HepG2 (cell line): ENCODE results near the gene PLS1. TPM values are rescaled to one million over a fixed set of nuclear protein-coding genes. Genes with fewer than 3 reads are reported as not detected.

Experiments used
- ARID5B ChIP-seq: IDR thresholded peaks from 2 replicates; pipeline ENCODE4 v1.4.0; 2020; ENCODE audit warnings: mild to moderate bottlenecking, missing genetic modification reagents
- ARNTL ChIP-seq: sonication (generic); formaldehyde crosslinking; IDR thresholded peaks from 2 replicates; pipeline ENCODE4 v1.4.0; 2020; ENCODE audit warnings: mild to moderate bottlenecking, missing genetic modification reagents
- DRAP1 ChIP-seq: IDR thresholded peaks from 2 replicates; pipeline ENCODE4 v1.6.1; 2016; ENCODE audit warnings: missing genetic modification reagents, missing compliant biosample characterization
- EHMT2 ChIP-seq: fragments of 200-600 bp; sonication (generic); IDR thresholded peaks from 2 replicates; pipeline ENCODE4 v1.7.0; 2017; ENCODE audit warnings: antibody characterized with exemption, low read depth, low read length, borderline replicate concordance
- GLMP ChIP-seq: sonication (generic); formaldehyde crosslinking; IDR thresholded peaks from 2 replicates; pipeline ENCODE4 v1.9.0; 2021; ENCODE audit warnings: missing genetic modification reagents, mild to moderate bottlenecking, borderline replicate concordance
- HNRNPL ChIP-seq: fragments of 200-400 bp; formaldehyde crosslinking; IDR thresholded peaks from 2 replicates; pipeline ENCODE4 v1.6.1; 2017; ENCODE audit warnings: mild to moderate bottlenecking, low read depth, low read length
- MAZ ChIP-seq, 2 experiments: sonication (generic) in 1 of 2; formaldehyde crosslinking in 1 of 2; IDR thresholded peaks; 2 replicates each; pipeline versions ENCODE4 v1.5.0 to v1.6.1; 2012 to 2020; ENCODE audit warnings: low read depth in 2 of 2, mild to moderate bottlenecking in 2 of 2, borderline replicate concordance in 1 of 2, improper control_type of control experiment in 1 of 2, low read length in 1 of 2, missing genetic modification reagents in 1 of 2, moderate library complexity in 1 of 2
- MLXIP ChIP-seq: sonication (generic); formaldehyde crosslinking; IDR thresholded peaks from 2 replicates; pipeline ENCODE4 v1.9.0; 2021; ENCODE audit warnings: missing genetic modification reagents, borderline replicate concordance
- NKX3-1 ChIP-seq: sonication (generic); formaldehyde crosslinking; IDR thresholded peaks from 2 replicates; pipeline ENCODE4 v1.5.0; 2020; ENCODE audit warnings: missing genetic modification reagents
- RFX3 ChIP-seq: IDR thresholded peaks from 2 replicates; pipeline ENCODE4 v1.6.1; 2016; ENCODE audit warnings: missing biosample characterization, missing genetic modification reagents
- RXRA ChIP-seq: sonication (generic); formaldehyde crosslinking; IDR thresholded peaks from 2 replicates; pipeline ENCODE4 v1.5.1; 2020; ENCODE audit warnings: missing genetic modification reagents
- SMARCC2 ChIP-seq: fragments of 450-650 bp; IDR thresholded peaks from 2 replicates; pipeline ENCODE4 v1.6.1; 2017; ENCODE audit warnings: antibody characterized with exemption, mild to moderate bottlenecking
- TFAP4 ChIP-seq: sonication (generic); IDR thresholded peaks from 2 replicates; pipeline ENCODE4 v1.6.1; 2016; ENCODE audit warnings: low read depth, borderline replicate concordance
- TMF1 ChIP-seq: sonication (generic); formaldehyde crosslinking; IDR thresholded peaks from 2 replicates; pipeline ENCODE4 v1.8.1; 2022; ENCODE audit warnings: low read depth, missing genetic modification reagents
- ZBTB7A ChIP-seq: sonication (generic); formaldehyde crosslinking; IDR thresholded peaks from 2 replicates; pipeline ENCODE4 v1.8.0; 2022; ENCODE audit warnings: mild to moderate bottlenecking, missing genetic modification reagents
- ZBTB7B ChIP-seq: sonication (generic); formaldehyde crosslinking; IDR thresholded peaks from 2 replicates; pipeline ENCODE4 v1.4.0; 2020; ENCODE audit warnings: missing genetic modification reagents
- ZNF17 ChIP-seq: sonication (generic); formaldehyde crosslinking; IDR thresholded peaks from 2 replicates; pipeline ENCODE4 v1.5.0; 2020; ENCODE audit warnings: mild to moderate bottlenecking, missing genetic modification reagents
- ZNF510 ChIP-seq: sonication (generic); formaldehyde crosslinking; IDR thresholded peaks from 2 replicates; pipeline ENCODE4 v1.4.0; 2020; ENCODE audit warnings: low read depth, mild to moderate bottlenecking, missing genetic modification reagents
- ZNF746 ChIP-seq: sonication (generic); formaldehyde crosslinking; IDR thresholded peaks from 2 replicates; pipeline ENCODE4 v1.8.0; 2022; ENCODE audit warnings: mild to moderate bottlenecking, missing genetic modification reagents
- polyA plus RNA-seq, 8 experiments: library from polyadenylated mRNA; depleted of rRNA in 3 of 8; stranded (reverse) in 7 of 8; unstranded in 1 of 8; fragments of >200 nt; fragmentation: Illumina TruSeq in 4 of 8; extraction: Trizol in 4 of 8; gene quantifications; 2 replicates each; pipeline versions ENCODE4 v1.2.1 to v1.2.3, GENCODE V29; 2011 to 2016; ENCODE audit warnings: low read depth in 4 of 8, missing spikeins in 1 of 8, mixed read lengths in 1 of 8; ENCODE audit not compliant: insufficient read depth in 1 of 8
- total RNA-seq, 5 experiments: library from RNA; depleted of rRNA; stranded (reverse); fragments of >200 nt; fragmentation: Illumina TruSeq; extraction: Trizol; gene quantifications; 2 replicates each; pipeline ENCODE4 v1.2.3, GENCODE V29; 2016; ENCODE audit warnings: low read depth in 1 of 5

Gene PLS1
- total and polyA plus RNA-seq, 2 of the 13 experiments (the other 11 are each of a cell fraction or from before 2014, with no cell fraction given) = 11.2 to 21.1 TPM

GRCh38 chr3:142595951-142596725 is at the start of gene PLS1 (continued):
- TF ChIP-seq SMARCC2 (no peak), ARNTL (CRISPR knock-in tag) (peak; percentile 29; the same call in 1 of the 2 replicates), ZNF746 (CRISPR knock-in tag) (0 out of 2 replicates have a peak, but pooled peaks have one; percentile 59), ARID5B (peak; percentile 76; the same call in 1 of the 2 replicates), ZNF510 (CRISPR knock-in tag) (no peak; the same call in 1 of the 2 replicates), TFAP4 (no peak), ZBTB7B (CRISPR knock-in tag) (peak; percentile 60), MLXIP (CRISPR knock-in tag) (no peak), RFX3 (CRISPR knock-in tag) (no peak), TMF1 (peak; percentile 82; the same call in 1 of the 2 replicates), HNRNPL (peak; percentile 95), ZBTB7A (CRISPR knock-in tag) (no peak; the same call in 1 of the 2 replicates), NKX3-1 (CRISPR knock-in tag) (peak; percentile 82), ZNF17 (no peak), RXRA (peak; percentile 72; the same call in 1 of the 2 replicates), MAZ (IDR thresholded peaks at IDR 0.05; ENCODE audit: borderline replicate concordance, low read depth, low read length) (peak; percentile 75; the same call in 1 of the 2 replicates), MAZ (CRISPR knock-in tag; IDR thresholded peaks at IDR 0.05; ENCODE audit: low read depth) (peak; percentile 72), DRAP1 (CRISPR knock-in tag) (peak; percentile 77), GLMP (no peak), EHMT2 (no peak)
